Activated CD8-positive, alpha-beta memory T cell treated with anti-CD3 and anti-CD28 coated beads, Interleukin-2, amount 50 U/mL, for 1 hour (primary cell): Measurements from ENCODE around the gene NLRC5.
A peak's percentile ranks its signal among the peaks of the same experiment; 100 is the strongest.

Experiments
- DNase-seq: peaks from one replicate; pipeline ENCODE4 v3.0.0-alpha.2; 2020; ENCODE audit errors: extremely low read depth

The NLRC5 gene

DNA sequence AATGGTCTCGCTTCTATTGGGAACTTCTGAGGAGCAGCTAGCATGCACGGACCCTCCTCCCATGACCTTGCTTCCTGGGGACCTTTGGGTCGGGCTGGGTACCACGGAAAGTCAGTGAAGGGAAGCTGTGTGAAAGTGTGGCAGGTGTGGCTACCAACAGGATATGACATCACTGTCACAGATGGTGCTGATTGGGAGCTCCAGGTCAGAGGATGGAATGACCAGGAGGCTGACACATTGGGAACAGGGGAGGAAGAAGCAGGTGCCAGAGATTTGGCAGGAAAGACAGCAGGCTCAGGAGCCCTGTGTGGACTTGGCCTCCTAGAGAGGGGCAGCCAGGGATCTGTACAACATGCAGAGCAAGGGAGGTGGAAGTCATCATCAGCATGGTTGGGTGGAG is 137.1 kb downstream of the NLRC5 start:
- no peak for DNase-seq

DNA sequence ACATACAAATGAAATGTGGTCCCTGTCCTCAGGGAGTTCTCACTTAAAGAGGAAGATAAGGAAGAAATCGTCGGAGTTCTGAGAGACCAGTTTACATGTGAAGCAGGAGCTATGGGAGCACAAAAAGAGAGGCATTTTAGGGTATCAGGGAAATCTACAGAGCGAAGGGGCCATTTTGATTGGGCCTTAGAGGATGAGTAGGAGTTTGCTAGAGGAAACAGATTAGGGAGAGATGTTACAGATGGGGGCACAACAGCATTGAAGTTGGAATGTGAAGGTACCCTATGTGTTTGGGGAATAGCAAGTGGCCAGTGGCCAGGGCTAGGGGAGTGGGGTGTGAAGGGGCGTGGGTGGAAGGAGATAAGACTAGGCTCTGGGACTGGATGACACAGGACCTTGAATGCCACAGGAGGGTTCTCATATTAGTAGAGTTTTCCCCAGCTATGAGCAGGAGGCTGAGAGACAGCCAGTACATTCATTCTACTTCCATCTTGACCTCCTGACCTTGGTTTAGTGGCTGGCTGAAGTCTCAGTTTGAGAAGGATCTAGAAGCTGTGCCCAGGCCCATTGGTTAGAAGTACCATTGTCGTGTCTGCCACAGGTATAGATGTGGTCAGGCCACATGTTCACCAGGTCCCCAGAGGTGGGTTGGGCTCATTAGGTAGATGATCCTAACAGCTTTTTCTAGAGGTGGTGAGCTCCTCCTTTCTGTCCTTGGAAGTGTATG is 137.8 kb downstream of the NLRC5 start:
- no peak for DNase-seq

DNA sequence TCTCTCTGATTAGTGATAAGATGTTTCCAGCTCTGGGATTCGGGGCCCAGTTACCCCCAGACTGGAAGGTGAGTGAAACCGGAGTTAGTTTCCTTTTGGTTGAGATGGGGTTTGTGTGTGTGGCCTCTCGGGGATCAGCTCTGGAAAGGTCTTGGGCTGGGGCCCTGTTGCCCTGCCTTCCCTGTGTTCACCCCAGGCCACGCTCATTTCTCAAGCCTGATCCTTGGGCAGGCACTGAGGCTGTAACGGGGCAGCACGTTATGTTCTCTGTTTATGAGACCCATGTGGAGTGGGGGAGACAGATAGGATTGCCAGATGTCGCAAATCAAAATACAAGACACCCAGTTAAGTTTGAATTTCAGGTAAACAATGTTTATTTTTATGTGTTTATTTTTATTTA is 138.5 kb downstream of the NLRC5 start:
- DNase-seq: no peak

DNA sequence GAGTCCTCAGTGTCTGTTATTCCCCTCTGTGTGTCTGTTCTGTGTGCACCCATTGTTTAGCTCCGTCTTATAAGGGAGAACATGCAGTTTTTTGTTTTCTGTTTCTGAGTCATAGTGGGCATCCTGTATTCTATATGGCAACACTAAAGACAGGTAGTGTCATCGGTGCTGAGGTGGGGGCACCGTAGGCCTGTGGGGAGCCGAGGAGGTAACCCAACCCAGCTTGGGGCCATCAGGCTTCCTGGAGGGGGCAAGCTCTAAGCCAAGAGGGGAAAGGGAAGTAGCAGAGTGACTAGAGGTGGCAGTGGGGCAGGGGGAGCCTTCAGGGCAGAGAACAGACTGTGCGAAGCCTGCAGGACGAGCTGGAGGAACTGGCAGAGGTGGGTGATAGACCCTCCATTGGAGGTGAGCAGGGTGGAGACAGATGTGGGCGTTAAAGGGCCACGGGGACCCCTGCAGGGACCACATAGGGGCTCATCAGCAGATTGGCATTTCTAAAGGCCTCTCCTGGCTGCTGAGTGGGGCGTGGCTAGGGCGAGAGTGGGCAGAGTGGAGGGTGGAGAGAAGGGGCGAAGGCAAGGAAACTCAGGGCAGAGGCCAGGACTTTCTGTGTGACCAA is 139.5 kb downstream of the NLRC5 start:
- DNase-seq: peak; percentile 21

DNA sequence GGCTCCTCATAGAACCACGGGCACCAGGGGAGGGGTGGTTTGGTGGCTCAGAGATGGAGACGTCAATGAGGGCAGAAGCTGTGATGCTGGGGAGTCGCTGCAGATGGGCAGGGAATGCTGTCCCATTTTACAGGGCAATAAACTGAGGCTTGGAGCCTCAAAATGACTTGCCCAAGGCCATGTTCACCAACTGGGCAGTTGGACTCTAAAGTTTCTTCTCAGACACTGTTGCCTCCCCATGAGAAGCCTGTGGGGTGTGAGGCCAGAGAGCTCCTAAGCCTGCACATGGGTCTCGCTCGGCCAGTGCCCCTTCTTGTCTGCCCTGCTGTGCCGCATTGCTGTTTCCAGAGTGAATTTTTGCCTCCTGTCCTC is 141.6 kb downstream of the NLRC5 start:
- DNase-seq: no peak

DNA sequence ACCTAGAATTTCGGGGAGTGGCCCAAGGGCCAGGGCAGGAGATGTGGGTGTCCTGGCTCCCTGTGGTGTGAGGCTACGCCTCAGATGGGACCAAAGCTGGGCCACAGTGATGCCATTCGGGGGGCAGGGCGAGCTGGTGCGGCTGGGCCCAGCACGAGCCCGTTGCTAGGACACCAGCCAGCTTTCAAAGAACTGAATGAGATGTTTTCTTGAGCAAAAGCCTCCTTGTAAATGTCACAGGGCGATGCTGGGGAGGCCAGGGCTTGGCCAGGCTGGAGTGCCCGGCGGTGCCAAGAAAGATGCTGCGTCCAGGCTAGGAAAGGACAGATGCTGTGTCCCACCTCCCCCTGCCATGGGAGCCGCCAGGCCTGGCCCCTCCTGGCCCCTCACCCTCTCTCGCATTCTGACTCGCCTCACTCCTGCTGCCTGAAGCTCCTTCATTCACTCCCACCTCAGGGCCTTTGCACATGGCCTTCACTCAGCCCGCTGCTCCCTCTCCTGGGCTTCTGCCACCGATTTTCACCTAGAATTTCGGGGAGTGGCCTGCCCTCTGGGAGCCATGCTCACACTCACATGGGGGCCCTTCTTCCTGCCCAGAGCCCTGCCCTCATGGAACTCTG is 142.1 kb downstream of the NLRC5 start:
- DNase-seq: no peak

DNA sequence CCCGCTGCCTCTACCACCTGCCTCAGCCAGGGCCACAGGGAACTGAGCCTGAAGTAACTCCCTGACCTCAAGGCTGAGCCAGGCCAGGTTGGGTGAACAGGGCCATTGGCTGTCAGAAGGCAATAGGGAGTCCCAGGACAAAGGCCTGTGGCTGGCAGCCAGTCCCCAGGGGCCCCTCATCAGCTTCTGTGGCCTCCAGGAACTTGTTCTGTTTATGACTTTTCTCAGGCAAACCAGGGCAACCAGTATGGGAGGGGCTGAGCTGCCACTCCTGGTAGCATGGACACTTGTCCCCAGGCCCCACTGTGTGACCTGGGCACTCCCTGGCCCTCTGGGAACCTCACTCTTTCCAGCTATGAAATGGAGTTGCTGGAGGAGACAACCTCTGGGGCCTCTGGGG is 143.1 kb downstream of the NLRC5 start:
- no peak for DNase-seq

DNA sequence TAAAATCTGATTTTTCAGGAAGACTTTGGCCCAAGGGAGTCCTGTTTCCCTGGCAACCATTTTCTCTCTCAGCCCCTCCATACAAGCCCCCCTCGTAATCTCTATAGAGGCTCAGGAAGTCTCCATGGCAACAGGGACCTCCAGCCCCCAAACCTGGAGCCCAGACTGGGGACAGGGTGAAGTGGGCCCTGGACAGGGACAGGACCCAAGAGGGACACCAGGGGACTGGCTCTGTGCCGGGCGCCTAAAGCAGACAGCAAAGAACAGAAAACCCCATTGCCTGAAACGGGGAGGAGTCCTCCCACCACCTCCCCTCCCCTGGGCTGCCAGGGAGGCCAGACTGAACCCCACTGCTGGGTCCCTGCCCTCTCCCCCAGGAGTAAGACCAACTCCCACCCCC is 143.7 kb downstream of the NLRC5 start:
- DNase-seq: no peak
